ENCODE data around the gene EMSY. TPM values are rescaled to one million over a fixed set of nuclear protein-coding genes. Genes with fewer than 3 reads are reported as not detected.
"Not testable (repeated sequence)": the region's sequence is repeated elsewhere in the genome, so short reads cannot be mapped to it uniquely, and the experiment has no call there.

The EMSY gene
- total RNA-seq, 1 donor from 2014 or later, result 21.4 TPM

DNA sequence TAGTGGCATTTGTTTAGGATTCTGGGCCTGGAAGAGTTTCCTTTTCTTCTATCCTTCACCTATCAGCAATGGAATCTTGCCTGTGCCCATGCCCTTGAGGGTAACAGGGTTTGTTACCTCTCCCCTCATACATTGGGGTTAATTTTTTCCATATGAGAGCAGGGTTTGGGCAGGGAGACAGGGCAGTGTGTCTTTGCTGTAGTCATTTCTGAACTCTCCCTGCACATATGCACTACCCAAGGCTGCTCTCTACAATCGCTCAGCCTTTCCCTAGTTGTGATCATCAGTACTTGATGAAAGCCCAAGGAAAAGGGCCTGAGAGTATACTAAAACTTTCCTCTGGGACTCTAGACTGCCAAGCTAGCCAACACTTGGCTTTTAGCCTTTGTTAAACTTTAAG is 130.1 kb downstream of the EMSY start:
- DNase-seq, result no peak

DNA sequence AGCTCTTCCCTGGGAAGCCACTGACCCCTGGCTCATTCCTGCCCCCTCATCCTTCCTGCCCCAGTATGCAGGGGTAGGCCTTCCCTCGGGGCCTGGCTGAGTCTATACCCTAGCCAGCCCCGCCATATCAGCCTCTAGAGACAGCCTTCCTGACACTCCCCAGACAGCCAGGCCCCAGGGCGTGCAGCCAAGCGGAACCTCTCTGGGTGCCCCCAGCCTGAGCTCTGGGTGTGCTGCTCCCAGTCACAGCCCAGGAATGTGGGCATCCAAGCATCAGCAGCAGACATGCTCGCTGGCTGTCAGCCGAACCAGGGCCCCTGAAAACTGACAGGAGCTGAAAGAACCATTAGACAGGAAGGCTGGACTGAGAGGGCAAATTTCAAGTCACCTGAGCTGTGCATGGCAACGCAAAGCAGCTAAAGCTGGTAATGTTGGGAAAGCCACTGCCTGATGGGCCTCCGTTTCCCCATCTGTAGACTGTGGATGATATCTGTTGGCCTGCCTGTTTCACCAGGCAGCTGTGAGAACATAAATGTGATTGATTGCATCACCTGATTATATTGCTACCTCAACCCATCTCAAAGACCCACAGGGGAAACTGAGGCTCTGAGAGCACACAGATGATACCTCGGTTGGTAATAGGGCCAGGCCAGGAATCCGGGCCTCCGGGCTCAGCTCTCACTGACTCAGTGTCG is 132.6 kb downstream of the EMSY start:
- peak; percentile 68 for DNase-seq

DNA sequence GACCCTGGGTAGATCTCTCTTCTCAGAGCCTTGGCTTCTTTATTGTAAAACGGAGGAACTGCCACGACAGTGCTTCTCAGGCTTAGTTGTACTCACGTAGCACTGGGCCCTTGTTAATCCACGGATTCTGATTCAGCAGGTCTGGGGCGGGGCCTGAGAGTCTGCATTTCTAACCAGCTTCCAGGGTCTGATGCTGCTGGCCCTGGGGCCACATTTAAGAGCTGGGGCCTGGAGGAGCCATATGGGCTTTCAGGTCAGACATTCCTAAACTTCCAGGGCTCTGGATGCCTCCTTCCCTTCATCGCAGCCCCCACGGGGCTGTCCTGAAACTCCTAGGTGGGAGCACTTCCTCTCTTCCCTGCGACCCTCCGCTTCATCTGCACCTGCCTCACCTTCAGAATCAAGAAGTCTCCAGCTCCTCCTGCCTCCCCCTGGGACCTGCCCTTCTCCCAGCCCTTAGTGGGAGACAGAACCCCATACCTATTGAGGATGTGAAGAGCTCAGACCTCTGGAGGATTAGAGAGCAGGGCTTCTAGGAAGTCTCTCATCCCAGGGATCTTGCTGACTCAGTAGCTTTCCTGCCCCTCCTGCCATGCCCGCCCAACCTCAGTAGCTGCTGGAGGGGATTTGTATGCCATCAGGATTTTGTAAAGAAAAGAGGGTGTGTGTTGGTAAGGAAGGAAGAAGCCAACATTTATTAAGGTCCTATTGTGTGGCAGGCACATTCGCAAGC is 133.3 kb downstream of the EMSY start:
- no peak for DNase-seq

DNA sequence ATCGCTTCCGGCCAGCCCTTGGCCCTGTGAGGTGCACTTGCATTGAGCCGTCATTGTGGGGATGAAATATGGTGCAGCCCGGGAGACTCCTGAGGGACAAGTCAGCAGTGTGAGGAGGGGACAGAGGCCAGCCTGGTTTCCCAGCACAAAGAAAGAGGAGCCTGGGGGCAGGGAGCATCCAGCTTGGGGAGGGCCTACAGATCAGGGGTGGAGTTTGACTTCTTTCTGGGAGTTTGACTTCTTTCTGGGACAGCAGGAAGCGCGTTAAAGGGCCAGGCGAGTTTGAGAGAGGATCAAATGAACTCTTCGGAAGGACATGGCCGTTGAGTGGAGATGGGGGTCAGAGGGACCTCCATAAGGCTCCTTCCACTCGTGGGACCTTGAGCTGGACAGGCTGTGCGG is 133.8 kb downstream of the EMSY start:
- peak; percentile 91 for DNase-seq

DNA sequence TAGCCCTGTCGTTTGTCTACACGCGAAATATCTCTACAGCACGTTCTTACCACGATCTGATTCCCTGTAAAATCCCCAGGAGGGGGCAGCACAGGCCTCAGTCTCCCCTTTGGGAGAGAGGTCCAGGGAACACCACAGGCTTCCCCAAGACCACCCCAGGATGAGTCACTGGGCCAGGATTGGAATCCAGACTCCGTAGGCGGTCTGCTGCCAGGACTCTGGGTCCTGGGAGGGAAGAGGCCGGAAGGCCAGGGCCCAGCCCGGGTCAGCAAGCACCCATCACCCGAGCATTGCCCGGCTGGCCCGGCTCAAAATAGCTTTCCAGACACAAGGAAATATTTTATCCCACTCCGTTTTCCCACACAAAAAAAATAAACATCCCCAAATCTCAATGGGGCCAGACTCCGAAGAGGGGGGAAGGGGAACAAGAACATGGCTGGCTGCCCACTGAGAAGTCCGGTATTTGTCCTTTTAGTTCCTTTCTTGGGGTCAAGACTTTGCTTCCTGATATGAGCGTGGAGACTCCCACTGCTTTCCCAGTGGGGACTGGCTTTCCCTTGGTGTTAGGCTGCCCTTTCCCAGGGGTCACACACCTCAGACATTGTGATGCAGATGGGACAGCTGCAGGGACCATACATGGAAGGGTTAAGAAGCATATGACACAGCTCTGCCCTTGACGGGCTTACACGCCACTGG is 134.4 kb downstream of the EMSY start:
- DNase-seq, result peak; percentile 95

DNA sequence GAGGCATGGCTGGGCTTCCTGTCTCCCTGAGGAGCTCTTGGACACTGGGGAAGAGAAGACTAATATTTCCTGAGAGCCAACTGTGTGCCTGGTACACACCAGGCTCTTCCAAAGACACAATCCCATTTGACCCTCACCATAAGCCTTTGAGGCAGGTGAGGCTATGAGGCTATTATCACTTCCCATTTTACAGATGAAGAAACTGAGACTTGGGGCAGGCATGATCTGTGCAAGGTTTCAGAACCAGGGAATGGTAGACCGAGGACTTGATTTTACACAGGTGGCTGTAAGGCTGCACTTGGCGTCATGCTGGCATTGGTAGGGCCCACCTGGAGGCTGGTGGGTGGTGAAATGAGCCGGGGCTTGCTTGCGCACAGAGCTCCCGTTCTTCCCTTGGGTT is 134.9 kb downstream of the EMSY start:
- no peak for DNase-seq

DNA sequence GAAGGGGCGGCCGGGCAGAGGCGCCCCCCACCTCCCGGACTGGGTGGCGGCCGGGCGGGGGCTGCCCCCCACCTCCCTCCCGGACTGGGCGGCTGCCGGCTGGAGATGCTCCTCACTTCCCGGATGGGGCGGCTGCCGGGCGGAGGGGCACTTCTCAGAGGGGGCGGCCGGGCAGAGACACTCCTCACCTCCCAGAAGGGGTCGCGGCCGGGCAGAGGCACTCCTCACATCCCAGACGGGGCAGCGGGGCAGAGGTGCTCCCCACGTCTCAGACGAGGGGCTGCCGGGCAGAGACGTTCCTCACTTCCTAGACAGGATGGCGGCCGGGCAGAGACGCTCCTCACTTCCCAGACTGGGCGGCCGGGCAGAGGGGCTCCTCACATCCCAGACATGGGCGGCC is 137.7 kb downstream of the EMSY start:
- not testable (repeated sequence) for DNase-seq

DNA sequence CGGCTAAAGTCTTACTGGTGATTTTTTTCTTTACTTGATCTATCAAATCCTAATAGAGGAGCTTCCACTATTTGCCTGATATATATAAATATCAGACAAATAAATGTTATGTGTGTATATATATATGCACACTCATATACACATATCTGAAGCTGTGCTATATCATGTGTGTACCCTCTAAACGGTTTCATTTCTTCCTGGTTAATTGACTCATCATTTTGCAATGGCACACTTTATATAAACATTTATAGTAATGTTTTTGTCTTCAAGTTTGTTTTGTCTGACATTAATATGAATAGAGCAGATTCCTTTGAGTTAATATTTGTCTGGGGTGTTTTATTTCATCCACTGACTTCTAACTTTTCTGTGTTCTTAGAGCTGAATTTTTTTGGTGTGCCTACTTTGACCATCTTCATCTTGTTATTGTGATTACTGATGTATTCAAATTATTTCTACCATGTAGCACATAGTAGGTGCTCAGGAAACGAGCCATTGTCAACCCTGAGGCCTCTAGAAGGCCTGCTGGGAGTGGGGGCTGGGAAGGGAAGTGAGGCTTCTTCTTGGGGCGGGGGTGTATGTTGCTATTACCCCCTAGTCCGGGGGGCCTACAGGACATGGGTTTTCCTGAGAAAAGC is 143.1 kb downstream of the EMSY start:
- peak; percentile 19 for DNase-seq

DNA sequence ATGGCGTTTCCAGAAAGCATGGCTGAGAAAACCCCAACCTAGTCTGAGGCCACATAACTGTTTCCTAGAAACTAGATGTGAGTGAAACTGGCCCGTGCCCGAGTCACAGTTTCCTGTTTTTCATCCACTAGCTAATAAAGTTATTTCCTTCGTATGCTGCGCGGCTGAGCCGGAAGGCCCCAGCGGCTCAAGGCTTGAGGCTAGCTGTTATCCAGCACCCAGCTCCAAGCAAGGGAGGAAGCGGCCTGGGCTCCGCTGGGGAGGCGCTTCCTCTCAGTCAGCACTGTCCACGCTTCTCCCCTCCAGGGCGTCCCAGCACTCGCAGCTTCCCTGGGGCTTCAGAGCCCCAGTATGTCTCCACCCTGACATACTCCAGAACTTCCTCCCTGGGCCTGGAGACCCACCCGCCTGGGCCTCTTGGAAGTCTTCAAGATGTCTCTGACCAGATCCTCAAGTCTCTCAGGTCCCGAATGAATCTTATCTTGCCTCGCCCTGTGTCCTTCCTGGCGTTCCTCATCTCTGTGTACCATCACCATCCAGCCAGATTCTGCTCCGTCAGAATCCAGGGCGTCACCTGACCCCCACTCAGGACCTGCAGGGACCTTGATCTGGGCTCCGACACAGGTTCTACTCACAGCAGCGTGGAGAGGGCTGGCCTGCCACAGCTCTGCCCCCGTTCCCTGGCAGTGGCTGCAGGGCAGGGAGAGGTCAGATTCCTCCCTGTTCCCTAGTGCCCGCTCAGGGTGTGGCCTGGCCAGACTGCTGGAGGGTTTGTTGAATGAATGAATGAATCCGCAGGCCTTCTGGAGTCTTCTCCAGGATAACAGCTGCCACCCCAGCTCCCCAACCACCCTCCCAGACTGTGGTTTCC is 143.9 kb downstream of the EMSY start:
- DNase-seq, result peak; percentile 97

DNA sequence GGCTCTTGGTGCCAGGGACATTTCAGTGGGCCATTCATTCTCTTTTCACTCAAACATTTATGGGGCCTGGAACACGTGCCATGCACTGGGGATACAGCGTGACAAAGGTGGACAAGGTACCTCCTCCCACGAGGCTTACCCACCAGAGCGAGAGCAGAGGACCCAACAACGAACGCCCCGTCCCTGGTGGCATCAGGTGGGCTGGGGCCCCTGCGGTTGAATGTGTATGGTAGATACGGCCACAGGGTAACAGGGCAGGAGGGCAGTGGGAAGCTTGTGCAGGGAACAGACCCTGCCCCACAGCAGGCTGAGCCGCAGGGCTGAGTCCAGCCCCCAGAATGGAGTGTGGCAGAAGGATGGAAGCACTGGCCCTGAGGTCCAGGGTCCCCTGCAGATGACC is 144.7 kb downstream of the EMSY start:
- no peak for DNase-seq

DNA sequence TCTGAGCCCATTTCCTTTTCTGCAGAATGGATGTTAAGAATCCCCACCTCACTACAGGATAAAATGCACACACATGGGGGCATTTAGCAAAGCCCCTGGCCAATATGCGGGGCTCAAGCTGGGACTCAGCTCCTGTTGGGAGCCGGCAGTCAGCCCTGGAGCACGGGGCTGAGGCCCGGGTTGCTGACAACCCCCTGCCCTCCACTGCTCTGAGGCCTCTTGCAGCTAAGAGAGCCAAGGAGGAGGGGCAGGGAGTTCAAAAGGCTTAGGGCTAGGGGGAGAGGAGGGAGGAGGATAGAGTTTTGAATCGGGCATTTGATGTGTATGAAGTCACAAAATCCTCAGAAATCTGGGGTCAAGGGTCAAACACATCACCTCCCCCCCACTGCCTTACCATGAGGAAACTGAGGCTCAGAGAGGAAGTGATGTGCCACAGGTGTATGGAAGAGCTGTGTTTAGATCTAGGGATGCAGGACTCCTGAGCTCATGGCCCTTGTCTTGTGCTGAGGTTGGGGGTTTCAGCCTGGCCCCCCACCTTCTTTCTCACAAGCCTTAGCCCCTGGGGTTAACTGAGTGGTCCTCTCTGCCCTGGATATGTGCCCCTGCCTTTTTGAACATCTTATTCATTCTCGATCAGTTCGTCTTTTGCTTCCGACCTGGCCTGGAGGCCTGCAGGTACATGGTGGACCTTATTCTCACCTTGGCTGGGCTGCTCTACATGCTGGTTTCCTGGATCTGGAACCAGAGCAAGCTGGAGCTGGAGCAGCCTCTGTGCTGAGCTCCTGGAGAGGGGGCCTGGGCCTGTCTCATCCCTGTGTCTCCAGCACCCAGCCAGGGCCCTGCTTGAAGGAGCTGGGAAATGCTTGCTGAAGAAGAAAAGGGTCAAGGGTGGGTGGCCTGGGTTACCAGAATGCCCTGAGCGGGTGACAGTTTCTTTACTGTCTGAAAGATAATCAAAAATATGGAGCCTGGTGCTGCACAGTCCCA is 145.4 kb downstream of the EMSY start:
- no peak for DNase-seq

DNA sequence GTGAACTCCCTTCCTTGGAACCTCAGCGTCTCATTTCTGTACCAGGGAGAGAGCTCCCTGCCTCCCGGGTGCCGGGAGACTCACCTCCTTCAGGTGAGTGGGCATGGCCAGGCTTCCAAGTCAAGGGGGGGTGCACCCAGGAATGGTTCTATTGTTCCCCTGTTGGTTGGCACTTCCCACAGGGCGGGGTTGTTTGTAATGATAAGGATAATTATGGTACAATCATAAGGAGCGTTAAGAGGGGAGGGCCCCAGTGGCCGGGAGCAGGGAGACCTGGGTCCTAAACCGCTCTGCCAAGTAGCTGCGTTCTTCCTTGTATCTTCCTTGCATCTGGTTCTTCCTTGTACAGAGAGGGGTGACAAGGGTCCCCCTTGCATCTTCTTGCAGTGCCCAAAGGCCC is 146.6 kb downstream of the EMSY start:
- DNase-seq, result no peak

DNA sequence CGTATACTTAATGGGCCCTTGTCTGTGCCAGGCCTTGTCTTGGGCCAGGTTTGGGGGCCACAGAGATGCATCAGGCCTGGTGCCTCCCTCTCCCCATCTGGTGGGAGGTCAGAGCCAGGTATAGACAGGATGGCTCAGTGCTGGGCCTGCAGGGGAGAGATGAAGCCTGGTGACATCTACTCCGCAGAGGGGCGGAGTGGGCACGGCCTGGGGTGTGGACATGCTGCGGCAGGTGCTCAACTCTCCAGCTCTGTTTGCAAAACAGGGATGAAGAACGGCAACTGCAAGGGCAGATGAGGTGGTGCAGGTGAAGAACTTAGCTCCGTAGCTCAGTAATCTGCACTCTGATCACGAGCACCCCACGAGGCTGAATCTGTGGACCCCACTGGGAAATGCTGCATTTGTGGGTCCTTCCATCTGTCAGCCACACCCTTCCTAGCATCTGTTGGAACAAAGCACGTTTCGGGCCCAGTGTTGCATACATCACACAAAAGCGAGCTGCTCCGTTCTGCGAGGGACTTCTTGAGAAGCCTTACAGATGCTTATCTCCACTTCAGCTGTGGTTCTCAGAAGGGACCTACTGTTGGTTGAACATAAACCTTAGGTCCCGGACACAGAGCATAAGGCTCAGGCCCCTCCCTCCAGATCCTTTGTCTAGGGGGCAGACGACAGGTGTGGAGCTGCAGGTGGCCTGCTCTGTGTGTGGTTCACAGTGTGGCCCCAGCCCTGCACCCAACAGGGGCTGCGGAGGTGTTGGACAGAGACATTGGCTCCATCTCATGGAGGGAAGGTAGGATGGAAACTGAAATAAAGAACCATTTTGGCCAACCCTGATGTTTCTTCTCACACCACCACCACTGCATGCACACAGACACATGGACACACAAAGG is 147.5 kb downstream of the EMSY start:
- DNase-seq, result no peak

DNA sequence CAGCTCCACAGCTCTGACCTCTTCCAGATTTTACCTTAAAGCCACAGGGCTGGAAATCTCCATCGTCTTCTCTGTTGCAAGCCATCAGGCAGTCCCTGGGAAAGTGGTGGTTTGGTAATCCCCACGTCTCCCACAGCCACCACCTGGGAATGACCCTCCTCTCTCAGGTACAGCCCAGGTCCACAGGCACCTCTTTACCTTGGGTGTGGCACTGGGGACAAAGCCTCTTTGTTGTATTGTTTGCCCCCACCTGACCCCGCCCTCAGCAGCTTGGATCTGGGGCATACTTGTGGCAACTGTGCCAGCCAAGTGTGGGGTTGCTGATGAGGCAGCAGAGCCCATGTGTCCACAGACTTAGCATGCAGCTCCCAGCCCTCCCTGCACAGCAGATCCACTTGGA is 148.1 kb downstream of the EMSY start:
- no peak for DNase-seq

DNA sequence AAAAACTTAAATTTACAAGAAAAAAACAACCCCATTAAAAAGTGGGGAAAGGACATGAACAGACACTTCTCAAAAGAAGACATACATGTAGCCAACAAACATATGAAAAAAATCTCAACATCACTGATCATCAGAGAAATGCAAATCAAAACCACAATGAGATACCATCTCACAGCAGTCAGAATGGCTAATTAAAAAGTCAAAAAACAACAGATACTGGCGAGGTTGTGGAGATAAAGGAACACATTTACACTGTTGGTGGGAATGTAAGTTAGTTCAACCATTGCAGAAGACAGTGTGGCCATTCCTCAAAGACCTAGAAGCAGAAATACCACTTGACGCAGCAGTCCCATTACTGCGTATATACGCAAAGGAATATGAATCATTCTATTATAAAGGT is 150.3 kb downstream of the EMSY start:
- DNase-seq, result not testable (repeated sequence)

DNA sequence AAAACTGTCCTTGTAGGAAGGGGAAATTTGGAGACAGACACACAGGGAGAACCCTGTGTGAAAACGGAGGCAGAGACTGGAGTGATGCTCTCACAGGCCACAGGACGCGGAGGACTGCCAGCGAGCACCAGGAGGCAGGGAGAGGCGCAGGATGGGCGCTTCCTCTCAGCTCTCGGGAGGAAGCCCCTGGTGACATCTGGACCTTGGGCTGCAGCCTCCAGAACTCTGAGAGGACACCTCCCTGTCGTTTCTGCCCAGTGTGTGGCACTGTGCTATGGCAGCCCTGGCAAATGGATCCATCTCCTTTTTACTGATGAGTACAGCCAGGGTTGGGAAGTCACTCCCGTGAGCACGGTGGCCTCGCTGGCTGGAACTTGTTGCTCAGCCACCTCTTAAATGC is 151.8 kb downstream of the EMSY start:
- no peak for DNase-seq

DNA sequence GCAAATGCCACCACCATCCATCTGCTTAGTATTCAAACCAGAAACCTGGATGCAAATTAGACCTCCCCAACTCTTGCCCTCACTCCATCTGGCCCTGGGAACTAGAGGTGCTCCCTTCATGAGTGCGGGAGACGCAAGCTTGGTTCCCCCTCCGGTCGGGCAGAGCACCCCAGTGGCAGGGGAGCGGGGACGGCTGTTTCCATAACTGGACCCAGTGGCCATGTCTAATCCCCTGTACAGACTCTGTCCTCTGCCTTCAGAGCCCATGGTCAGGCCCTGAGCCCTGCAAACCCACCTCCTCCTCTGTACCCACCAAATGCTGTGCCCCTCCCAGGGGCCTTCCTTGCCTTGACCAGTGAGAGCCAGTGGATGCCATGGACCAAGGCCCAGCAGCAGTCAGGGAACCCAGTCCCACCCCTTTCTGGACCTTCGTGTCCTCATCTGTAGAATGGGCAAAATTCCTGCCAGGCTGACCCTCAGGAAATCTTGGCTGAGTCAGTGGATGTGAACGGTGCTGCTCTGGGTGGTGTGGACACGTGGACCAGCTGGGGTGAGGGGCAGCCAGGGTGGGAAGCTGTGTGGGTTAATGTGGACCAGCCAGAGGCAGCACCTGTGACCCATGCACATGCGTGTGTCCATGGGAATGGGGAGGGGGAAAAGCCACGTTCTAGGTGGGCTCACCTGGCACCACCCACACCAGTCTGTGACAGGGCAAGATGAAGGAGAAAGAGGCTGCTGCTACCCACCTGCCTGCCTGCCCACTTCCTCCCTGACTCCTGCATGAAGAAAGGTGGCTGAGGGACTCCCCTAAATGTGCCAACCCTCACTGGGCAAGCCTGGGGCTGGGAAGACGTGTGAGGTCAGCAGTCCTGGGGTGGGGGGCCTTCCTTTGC is 153.0 kb downstream of the EMSY start:
- no peak for DNase-seq

DNA sequence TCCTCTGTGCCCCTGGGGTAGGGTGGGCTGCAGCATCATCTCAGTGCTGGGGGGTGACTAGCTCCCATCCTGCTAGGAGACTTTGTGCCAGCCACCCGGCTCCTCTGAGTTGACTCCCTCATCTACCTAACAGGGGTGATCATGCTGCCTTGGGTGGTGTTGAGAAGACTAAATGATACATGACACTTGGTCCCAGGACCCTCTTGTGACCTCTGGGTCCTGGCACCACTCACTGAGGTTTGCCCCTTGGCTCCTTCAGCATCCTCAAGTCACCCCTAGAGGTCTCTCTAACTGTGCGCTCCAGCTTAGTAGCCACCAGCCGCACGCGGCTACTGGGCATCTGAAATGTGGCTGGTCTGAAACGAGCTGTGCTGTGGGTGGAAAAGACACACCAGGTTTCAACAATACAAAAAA is 153.6 kb downstream of the EMSY start:
- peak; percentile 75 for DNase-seq
